Suprapubic skin (tissue), 3 donors: ENCODE data around the gene EHF.

Experiments
- POLR2A ChIP-seq, 2 donors: fragments of 450-650 bp; IDR thresholded peaks; one replicate each; pipeline ENCODE4 v1.6.1; 2017; ENCODE audit warnings: antibody characterized with exemption in 2 of 2, mild to moderate bottlenecking in 2 of 2, moderate library complexity in 2 of 2
- TF ChIP-seq, protein P1 (sequence below), 2 donors: fragments of 200-600 bp in 1 of 2; fragments of 450-650 bp in 1 of 2; sonication (generic) in 1 of 2; IDR thresholded peaks; one replicate each; pipeline ENCODE4 v1.5.1; 2016 to 2019; ENCODE audit warnings: antibody characterized with exemption in 2 of 2, mild to moderate bottlenecking in 1 of 2, moderate library complexity in 1 of 2

DNA sequence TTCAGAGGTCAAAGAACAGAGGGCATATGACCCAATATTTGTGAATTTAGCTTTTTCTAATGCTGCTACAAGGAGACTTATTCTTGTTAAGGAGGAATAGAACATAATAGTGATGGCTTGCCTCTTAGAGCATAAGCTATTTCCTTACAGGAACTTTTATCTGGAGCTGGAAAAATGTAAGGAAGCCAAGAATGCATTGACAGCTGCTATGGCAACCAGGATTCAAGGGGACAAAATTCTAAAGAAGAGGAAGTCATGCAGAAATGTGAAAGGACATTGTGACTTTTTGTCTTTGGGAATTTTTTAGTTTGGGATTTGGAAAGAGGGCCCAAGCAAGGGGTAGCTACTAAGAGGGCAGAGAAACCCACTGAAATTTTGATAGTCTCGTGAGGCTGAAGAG, 51.1 kb downstream of the EHF start:
- TF ChIP-seq, protein P1, sequence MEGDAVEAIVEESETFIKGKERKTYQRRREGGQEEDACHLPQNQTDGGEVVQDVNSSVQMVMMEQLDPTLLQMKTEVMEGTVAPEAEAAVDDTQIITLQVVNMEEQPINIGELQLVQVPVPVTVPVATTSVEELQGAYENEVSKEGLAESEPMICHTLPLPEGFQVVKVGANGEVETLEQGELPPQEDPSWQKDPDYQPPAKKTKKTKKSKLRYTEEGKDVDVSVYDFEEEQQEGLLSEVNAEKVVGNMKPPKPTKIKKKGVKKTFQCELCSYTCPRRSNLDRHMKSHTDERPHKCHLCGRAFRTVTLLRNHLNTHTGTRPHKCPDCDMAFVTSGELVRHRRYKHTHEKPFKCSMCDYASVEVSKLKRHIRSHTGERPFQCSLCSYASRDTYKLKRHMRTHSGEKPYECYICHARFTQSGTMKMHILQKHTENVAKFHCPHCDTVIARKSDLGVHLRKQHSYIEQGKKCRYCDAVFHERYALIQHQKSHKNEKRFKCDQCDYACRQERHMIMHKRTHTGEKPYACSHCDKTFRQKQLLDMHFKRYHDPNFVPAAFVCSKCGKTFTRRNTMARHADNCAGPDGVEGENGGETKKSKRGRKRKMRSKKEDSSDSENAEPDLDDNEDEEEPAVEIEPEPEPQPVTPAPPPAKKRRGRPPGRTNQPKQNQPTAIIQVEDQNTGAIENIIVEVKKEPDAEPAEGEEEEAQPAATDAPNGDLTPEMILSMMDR (IDR thresholded peaks at IDR 0.05), result no peak
- no peak for TF ChIP-seq POLR2A (IDR thresholded peaks at IDR 0.05)
